RWPE1 (cell line): ENCODE data around the gene DAPK1.

Experiments
- CTCF ChIA-PET: fragments of 350-600 bp; sonication (Branson Sonifier 250); formaldehyde crosslinking; extraction: SDS; loops from one replicate; lab custom pipeline; 2021; lab: Yijun Ruan, JAX
- POLR2A ChIA-PET: fragments of 400-600 bp; formaldehyde crosslinking; extraction: SDS; loops from one replicate; lab custom pipeline; 2020; ENCODE audit warnings: antibody characterized with exemption; ENCODE audit not compliant: low non-redundant PET; lab: Yijun Ruan, JAX
- DNase-seq: peaks from one replicate; pipeline ENCODE4 v3.0.0; 2012; ENCODE audit warnings: low spot score
- H3K27ac ChIP-seq: fragments of 450-650 bp; 2 replicates; pipeline ENCODE4 v1.5.1; 2017
- CTCF ChIP-seq: fragments of 450-650 bp; conservative IDR thresholded peaks from 2 replicates; pipeline ENCODE4 v1.5.1; 2017; ENCODE audit warnings: low read depth, mild to moderate bottlenecking

DAPK1 gene

GRCh38 chr9:87707805-87708506 lies 210.3 kb downstream of the DAPK1 start:
- no peak for TF ChIP-seq CTCF
- CTCF ChIA-PET = interaction anchor here (0.7 kb wide), 1 partner anchor 1304 kb away, joined by 3 read pairs; no protein-coding TSS in a partner anchor
- POLR2A ChIA-PET = no interaction called here
- H3K27ac ChIP-seq = no peak overlapping the region
- DNase-seq = no peak

DNA sequence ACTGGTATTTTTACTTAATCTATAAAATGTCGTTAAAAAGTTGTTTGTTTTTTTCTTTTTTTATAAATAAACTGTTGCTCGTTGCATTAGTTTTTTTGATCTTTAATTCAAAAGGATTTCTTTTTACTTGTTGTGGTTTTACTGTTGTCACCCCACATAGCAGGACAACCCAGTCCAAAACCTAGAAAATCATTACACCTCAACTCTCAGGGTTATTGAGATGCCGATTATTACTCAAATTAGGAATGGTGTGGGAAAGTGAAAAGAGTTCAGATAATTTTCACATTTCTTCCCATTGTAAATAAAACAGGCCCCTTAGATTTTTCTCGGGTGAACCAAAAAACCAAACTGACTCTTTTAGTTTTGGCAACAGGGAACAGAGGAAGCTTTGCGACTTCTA lies 210.9 kb downstream of the DAPK1 start:
- no peak for TF ChIP-seq CTCF
- POLR2A ChIA-PET = no interaction called here
- no peak for DNase-seq
- CTCF ChIA-PET = interaction anchor here (0.5 kb wide), 1 partner anchor 387 kb away, joined by 3 read pairs; no protein-coding TSS in a partner anchor
- no peak overlapping the region for H3K27ac ChIP-seq

DNA sequence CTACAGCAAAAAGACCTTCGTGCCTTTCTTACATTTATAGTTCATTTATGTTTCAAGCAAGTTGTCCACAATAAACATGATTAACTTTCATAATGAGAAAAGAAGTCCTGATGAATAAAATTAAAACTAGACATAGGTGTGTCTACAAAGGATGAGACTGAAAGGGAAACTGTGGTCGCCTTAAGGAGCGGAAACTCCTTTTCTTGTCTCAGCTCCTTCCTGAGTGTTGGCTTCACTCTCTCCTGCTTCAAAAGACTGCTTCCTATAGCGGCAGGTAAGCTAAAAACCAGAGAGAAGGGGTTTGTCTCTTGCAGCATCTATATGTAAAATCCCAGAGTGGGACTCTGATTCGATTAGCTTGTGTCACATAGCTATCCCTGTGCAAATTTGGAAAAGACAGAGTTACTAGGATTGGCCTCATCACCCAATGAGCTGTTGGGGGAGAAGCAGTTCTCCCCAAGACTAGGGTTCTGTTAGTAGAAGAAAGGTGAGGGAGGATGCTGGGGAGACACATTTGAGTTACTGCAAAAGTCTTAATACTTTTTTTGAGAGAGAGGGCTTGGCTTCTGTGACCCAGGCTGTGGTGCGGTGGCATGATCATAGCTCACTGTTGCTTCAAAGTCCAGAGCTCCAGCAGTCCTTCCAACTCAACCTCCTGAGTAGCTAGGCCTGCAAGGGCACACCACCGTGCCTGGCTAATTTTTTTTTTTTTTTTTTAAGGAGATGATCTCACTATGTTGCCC lies 211.5 kb downstream of the DAPK1 start:
- POLR2A ChIA-PET = no interaction called here
- no peak for TF ChIP-seq CTCF
- no peak overlapping the region for H3K27ac ChIP-seq

GRCh38 chr9:87710443-87710842 lies 212.8 kb downstream of the DAPK1 start:
- ChIA-PET CTCF (interaction anchor here (0.7 to 1.2 kb wide), 2 partner anchors 1276 to 1862 kb away, joined by 3 to 6 read pairs; no protein-coding TSS in a partner anchor), POLR2A (no interaction called here)
- DNase-seq = no peak
- no peak overlapping the region for H3K27ac ChIP-seq
- no peak for TF ChIP-seq CTCF

More for the DNA sequence above, 211.5 kb downstream of the DAPK1 start:
- CTCF ChIA-PET = interaction anchor here (0.5 to 0.6 kb wide), 2 partner anchors 72 to 388 kb away, joined by 3 read pairs; no protein-coding TSS in a partner anchor
- no peak for DNase-seq

- DNase-seq = no peak
- ChIA-PET CTCF (interaction anchor here (0.6 kb wide), 2 partner anchors 34 to 242 kb away, joined by 3 to 4 read pairs; no protein-coding TSS in a partner anchor), POLR2A (no interaction called here)
- no peak for TF ChIP-seq CTCF
- H3K27ac ChIP-seq = peak overlapping the region; percentile 14; the same call in 1 of the 2 replicates
Measured at GRCh38 chr9:87711857-87712800, 214.5 kb downstream of the DAPK1 start.
